Trophoblast cell (in vitro differentiated cells and primary cell): ENCODE measurements around the gene TAS2R40.
"Not testable (repeated sequence)": the region's sequence is repeated elsewhere in the genome, so short reads cannot be mapped to it uniquely, and the experiment has no call there.

Experiments
- DNase-seq, 2 donors: peaks; one replicate each; pipeline ENCODE4 v3.0.0-alpha.2; 2016
- H2AFZ ChIP-seq: 2 replicates; pipeline ENCODE4 v1.6.1; 2013; ENCODE audit warnings: low read length, moderate library complexity, mild to moderate bottlenecking; ENCODE audit not compliant: insufficient read depth, poor library complexity
- H2AK5ac ChIP-seq: 2 replicates; pipeline ENCODE4 v1.6.1; 2013; ENCODE audit warnings: mild to moderate bottlenecking, low read length
- H2BK120ac ChIP-seq: 2 replicates; pipeline ENCODE4 v1.6.1; 2013; ENCODE audit warnings: low read length, mild to moderate bottlenecking, moderate library complexity; ENCODE audit not compliant: insufficient read depth, poor library complexity
- H2BK12ac ChIP-seq: 2 replicates; pipeline ENCODE4 v1.6.1; 2013; ENCODE audit warnings: mild to moderate bottlenecking, low read length, moderate library complexity
- H2BK5ac ChIP-seq: 2 replicates; pipeline ENCODE4 v1.6.1; 2013; ENCODE audit warnings: low read length, low read depth, moderate library complexity, mild to moderate bottlenecking; ENCODE audit not compliant: poor library complexity
- H3K14ac ChIP-seq: 2 replicates; pipeline ENCODE4 v1.6.1; 2013; ENCODE audit warnings: mild to moderate bottlenecking, low read length
- H3K18ac ChIP-seq: 2 replicates; pipeline ENCODE4 v1.6.1; 2013; ENCODE audit warnings: mild to moderate bottlenecking, low read length
- H3K23ac ChIP-seq: 2 replicates; pipeline ENCODE4 v1.6.1; 2013; ENCODE audit warnings: low read length
- H3K27ac ChIP-seq: 2 replicates; pipeline ENCODE4 v1.5.1; 2013; ENCODE audit warnings: low read depth, mild to moderate bottlenecking, inconsistent platforms, low read length, moderate library complexity
- H3K27me3 ChIP-seq: 2 replicates; pipeline ENCODE4 v1.6.1; 2013; ENCODE audit warnings: inconsistent platforms, mild to moderate bottlenecking, low read length, moderate library complexity; ENCODE audit not compliant: insufficient read depth
- H3K36me3 ChIP-seq, 2 experiments: 1 replicate in 1 of 2; 2 replicates in 1 of 2; pipeline ENCODE4 v1.6.1; 2013; ENCODE audit warnings: low read length in 2 of 2, mild to moderate bottlenecking in 2 of 2, moderate library complexity in 1 of 2; ENCODE audit not compliant: insufficient read depth in 2 of 2, control insufficient read depth in 1 of 2
- H3K4ac ChIP-seq: 2 replicates; pipeline ENCODE4 v1.6.1; 2013; ENCODE audit warnings: low read depth, mild to moderate bottlenecking, low read length, moderate library complexity
- H3K4me1 ChIP-seq, 2 experiments: 1 replicate in 1 of 2; 2 replicates in 1 of 2; pipeline ENCODE4 v1.6.1; 2013; ENCODE audit warnings: low read length in 2 of 2, mild to moderate bottlenecking in 2 of 2, moderate library complexity in 1 of 2; ENCODE audit not compliant: insufficient read depth in 2 of 2, control insufficient read depth in 1 of 2
- H3K4me2 ChIP-seq: 2 replicates; pipeline ENCODE4 v1.6.1; 2013; ENCODE audit warnings: inconsistent platforms, mild to moderate bottlenecking, low read length, moderate library complexity
- H3K4me3 ChIP-seq: 2 replicates; pipeline ENCODE4 v1.5.1; 2013; ENCODE audit warnings: mild to moderate bottlenecking, low read depth, low read length, inconsistent platforms
- H3K79me1 ChIP-seq: one replicate; pipeline ENCODE4 v1.6.1; 2013; ENCODE audit warnings: low read length
- H3K79me2 ChIP-seq: 2 replicates; pipeline ENCODE4 v1.6.1; 2013; ENCODE audit warnings: low read length, mild to moderate bottlenecking; ENCODE audit not compliant: control insufficient read depth, insufficient read depth, poor library complexity
- H3K9ac ChIP-seq: 2 replicates; pipeline ENCODE4 v1.6.1; 2013; ENCODE audit warnings: mild to moderate bottlenecking, low read length
- H3K9me3 ChIP-seq: 2 replicates; pipeline ENCODE4 v1.6.1; 2013; ENCODE audit warnings: low read depth, mild to moderate bottlenecking, control low read depth, inconsistent platforms, low read length; ENCODE audit not compliant: insufficient read depth
- H4K12ac ChIP-seq: 2 replicates; pipeline ENCODE4 v1.6.1; 2013; ENCODE audit warnings: low read depth, mild to moderate bottlenecking, low read length, moderate library complexity
- H4K8ac ChIP-seq: 2 replicates; pipeline ENCODE4 v1.6.1; 2013; ENCODE audit warnings: low read depth, mild to moderate bottlenecking, low read length, moderate library complexity
- H4K91ac ChIP-seq: one replicate; pipeline ENCODE4 v1.6.1; 2013; ENCODE audit warnings: low read depth, mild to moderate bottlenecking, low read length, moderate library complexity
- WGBS: extraction: QIAGEN DNeasy Blood & Tissue Kit; methylation state at CpG from one replicate; pipeline ENCODE4 v1.1.7; 2013; ENCODE audit warnings: missing lambda C conversion rate; ENCODE audit not compliant: insufficient read length, insufficient coverage; ENCODE audit errors: extremely low coverage; 5-methylcytosine and 5-hydroxymethylcytosine counted together

The TAS2R40 gene

GRCh38 chr7:143263266-143264195, 41.7 kb downstream of the TAS2R40 start, which contains the start of gene GSTK1:
Gene GSTK1, plus strand, starts transcription at chr7:143263441. Its CDS starts 73 bp downstream, at chr7:143263514.
- Histone ChIP-seq H3K4ac (peak within 1 kb of the TSS; percentile 85), H3K27me3 (no peaks in the 10 kb centered on the region), H4K8ac (peak within 1 kb of the TSS; percentile 98), H3K27ac (peak within 1 kb of the TSS; percentile 54), H2BK12ac (peak within 1 kb of the TSS; percentile 29), H3K23ac (no peak within 1 kb of the TSS), H4K91ac (peak within 1 kb of the TSS; percentile 94), H3K9ac (peak within 1 kb of the TSS; percentile 93), H2AFZ (peak within 1 kb of the TSS; percentile 100), H3K79me1 (peaks cover 7% of the 10 kb centered on the region), H3K14ac (peak within 1 kb of the TSS; percentile 99), H4K12ac (peak within 1 kb of the TSS; percentile 98), H3K4me3 (peak within 1 kb of the TSS; percentile 93), H2BK5ac (peak within 1 kb of the TSS; percentile 95), H3K36me3 (peaks cover 19% of the 10 kb centered on the region in 2 experiments), H3K9me3 (no peaks in the 10 kb centered on the region), H3K4me1 (peaks cover 4 to 10% of the 10 kb centered on the region in 2 experiments), H3K18ac (peak within 1 kb of the TSS; percentile 95), H3K79me2 (peaks cover 8% of the 10 kb centered on the region), H2AK5ac (peak within 1 kb of the TSS; percentile 87), H2BK120ac (peak within 1 kb of the TSS; percentile 92), H3K4me2 (peak within 1 kb of the TSS; percentile 77)
- WGBS: no CpG with 5 or more reads among the region's 48 CpGs
- DNase-seq: peak; percentile 66 to 76

- Histone ChIP-seq H3K4me2 (peak overlapping the region; percentile 77), H3K18ac (peak overlapping the region; percentile 95), H3K14ac (peak overlapping the region; percentile 99), H4K12ac (peak overlapping the region; percentile 77), H3K36me3 (peaks cover 24 to 25% of the 10 kb centered on the region in 2 experiments), H2AK5ac (peak overlapping the region; percentile 87), H3K4ac (peak overlapping the region; percentile 85)
- WGBS: no CpG with 5 or more reads among the region's 15 CpGs
- not testable (repeated sequence) for H2BK12ac ChIP-seq, H3K4me3 ChIP-seq, H4K91ac ChIP-seq, H4K8ac ChIP-seq, H2BK5ac ChIP-seq, DNase-seq, H2BK120ac ChIP-seq, H3K23ac ChIP-seq, H3K27me3 ChIP-seq, H3K79me2 ChIP-seq, H3K27ac ChIP-seq, H3K4me1 ChIP-seq, H3K9ac ChIP-seq, H3K9me3 ChIP-seq, H3K79me1 ChIP-seq, H2AFZ ChIP-seq
Measured at GRCh38 chr7:143264196-143264568, 42.3 kb downstream of the TAS2R40 start.

- Histone ChIP-seq H4K91ac (no peak overlapping the region), H2AK5ac (no peak overlapping the region), H2AFZ (no peak overlapping the region), H3K9ac (no peak overlapping the region), H4K12ac (peak overlapping the region; percentile 37), H3K9me3 (no peaks in the 10 kb centered on the region), H4K8ac (no peak overlapping the region), H3K4me2 (no peak overlapping the region), H3K18ac (no peak overlapping the region), H3K4ac (no peak overlapping the region), H3K27me3 (no peaks in the 10 kb centered on the region), H3K27ac (no peak overlapping the region), H3K23ac (no peak overlapping the region), H2BK120ac (no peak overlapping the region), H2BK12ac (no peak overlapping the region), H3K14ac (no peak overlapping the region), H2BK5ac (no peak overlapping the region), H3K79me1 (peaks cover 7% of the 10 kb centered on the region), H3K79me2 (peaks cover 8% of the 10 kb centered on the region), H3K36me3 (peaks cover 28 to 30% of the 10 kb centered on the region in 2 experiments), H3K4me3 (no peak overlapping the region), H3K4me1 (peaks cover 4 to 10% of the 10 kb centered on the region in 2 experiments)
- WGBS: no CpG with 5 or more reads among the region's 15 CpGs
- no peak for DNase-seq
Measured at GRCh38 chr7:143265017-143265693, 43.3 kb downstream of the TAS2R40 start.

DNA sequence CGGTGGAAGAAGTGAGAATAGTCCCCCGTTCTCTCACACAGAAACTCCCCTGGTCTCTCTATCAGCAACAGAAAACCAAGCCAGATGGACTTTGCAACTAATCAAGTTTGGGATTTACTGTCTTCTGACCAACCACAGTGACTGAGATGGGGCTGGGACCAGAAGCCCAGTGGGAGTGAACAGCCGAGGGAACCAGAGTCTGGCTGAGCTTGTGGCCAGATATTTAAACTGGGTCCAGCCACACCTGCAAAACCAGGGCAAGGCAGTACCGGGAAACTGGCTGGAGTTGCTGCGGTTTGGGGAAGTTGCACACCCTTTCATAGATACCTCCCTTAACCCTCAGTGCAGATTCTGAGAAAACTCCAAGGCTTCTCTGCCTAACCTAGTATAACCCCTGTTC, 47.4 kb downstream of the TAS2R40 start:
- H3K79me1 ChIP-seq: no peaks in the 10 kb centered on the region
- H3K9me3 ChIP-seq: no peaks in the 10 kb centered on the region
- no peak overlapping the region for H4K12ac ChIP-seq
- H3K4me2 ChIP-seq: no peak overlapping the region
- no peak overlapping the region for H3K23ac ChIP-seq
- no peaks in the 10 kb centered on the region for H3K79me2 ChIP-seq
- no peak overlapping the region for H3K4ac ChIP-seq
- no peak overlapping the region for H2AFZ ChIP-seq
- H2BK120ac ChIP-seq: no peak overlapping the region
- no peak overlapping the region for H3K9ac ChIP-seq
- no peaks in the 10 kb centered on the region for H3K27me3 ChIP-seq
- H2BK12ac ChIP-seq: no peak overlapping the region
- H2AK5ac ChIP-seq: no peak overlapping the region
- no CpG with 5 or more reads among the region's 5 CpGs for WGBS
- no peak overlapping the region for H3K4me3 ChIP-seq
- no peak overlapping the region for H3K18ac ChIP-seq
- no peak for DNase-seq
- H3K36me3 ChIP-seq: peaks cover 30% of the 10 kb centered on the region in 2 experiments
- H3K27ac ChIP-seq: no peak overlapping the region
- no peak overlapping the region for H3K14ac ChIP-seq
- H4K8ac ChIP-seq: no peak overlapping the region
- H2BK5ac ChIP-seq: no peak overlapping the region
- H4K91ac ChIP-seq: no peak overlapping the region
- peaks cover 4% of the 10 kb centered on the region in 2 experiments for H3K4me1 ChIP-seq
